ENCODE results near the gene POLA1.

The POLA1 gene

GRCh38 chrX:24969812-24970211 is 276.1 kb downstream of the POLA1 start:
- no peak for DNase-seq (ENCODE audit: low spot score)

- no peak for DNase-seq (ENCODE audit: low spot score)
These were observed 285.4 kb downstream of the POLA1 start for GRCh38 chrX:24979081-24979480.

- DNase-seq (ENCODE audit: low spot score), result no peak
These were observed 287.3 kb downstream of the POLA1 start for GRCh38 chrX:24981030-24981429.

- no peak for DNase-seq (ENCODE audit: low spot score)
These were observed 288.7 kb downstream of the POLA1 start for GRCh38 chrX:24982306-24982965.

- DNase-seq (ENCODE audit: low spot score), result no peak
These were observed 290.2 kb downstream of the POLA1 start for GRCh38 chrX:24983931-24984330.

GRCh38 chrX:24985120-24985519 is 291.4 kb downstream of the POLA1 start:
- no peak for DNase-seq (ENCODE audit: low spot score)

- DNase-seq (ENCODE audit: low spot score), result no peak
These were observed 294.0 kb downstream of the POLA1 start for GRCh38 chrX:24987731-24988130.

- no peak for DNase-seq (ENCODE audit: low spot score)
These were observed 294.6 kb downstream of the POLA1 start for GRCh38 chrX:24988314-24988713.

- DNase-seq (ENCODE audit: low spot score), result no peak
These were observed 296.8 kb downstream of the POLA1 start for GRCh38 chrX:24990535-24990934.

GRCh38 chrX:24993879-24994278 is 300.2 kb downstream of the POLA1 start:
- no peak for DNase-seq (ENCODE audit: low spot score)

- DNase-seq (ENCODE audit: low spot score), result no peak
These were observed 302.5 kb downstream of the POLA1 start for GRCh38 chrX:24996096-24996709.

- DNase-seq (ENCODE audit: low spot score), result no peak
These were observed 305.8 kb downstream of the POLA1 start for GRCh38 chrX:24999511-24999910.

GRCh38 chrX:25001808-25002660 is 308.3 kb downstream of the POLA1 start:
- DNase-seq (ENCODE audit: low spot score), result no peak

- no peak for DNase-seq (ENCODE audit: low spot score)
These were observed 308.9 kb downstream of the POLA1 start for GRCh38 chrX:25002661-25003020.

- no peak for DNase-seq (ENCODE audit: low spot score)
These were observed 309.5 kb downstream of the POLA1 start for GRCh38 chrX:25003066-25003849.

GRCh38 chrX:25004040-25004439 is 310.3 kb downstream of the POLA1 start:
- no peak for DNase-seq (ENCODE audit: low spot score)

GRCh38 chrX:25004485-25005032 is 310.8 kb downstream of the POLA1 start:
- DNase-seq (ENCODE audit: low spot score), result no peak

GRCh38 chrX:25005034-25005381 is 311.3 kb downstream of the POLA1 start:
- DNase-seq (ENCODE audit: low spot score), result no peak

GRCh38 chrX:25005382-25006185 is 311.9 kb downstream of the POLA1 start:
- no peak for DNase-seq (ENCODE audit: low spot score)

GRCh38 chrX:25006586-25007058 is 312.9 kb downstream of the POLA1 start:
- DNase-seq (ENCODE audit: low spot score), result no peak
